CD14-positive monocyte (primary cell): ENCODE measurements around the gene MTF1. TPM values are rescaled to one million over a fixed set of nuclear protein-coding genes. Genes with fewer than 3 reads are reported as not detected.
A peak's percentile ranks its signal among the peaks of the same experiment; 100 is the strongest.

Source experiments
- DNase-seq, 3 donors: peaks; one replicate each; pipeline ENCODE4 v3.0.0-alpha.2; 2011 to 2022
- H2AFZ ChIP-seq: 2 replicates; pipeline ENCODE4 v1.6.0; 2012; ENCODE audit warnings: mild to moderate bottlenecking, low read depth, low read length, inconsistent platforms; ENCODE audit not compliant: insufficient read depth, poor library complexity, severe bottlenecking
- H3K27ac ChIP-seq, 2 donors: 1 replicate in 1 of 2; 2 replicates in 1 of 2; pipeline ENCODE4 v1.5.1; 2012 to 2013; ENCODE audit warnings: low read length in 2 of 2, control low read depth in 1 of 2, inconsistent platforms in 1 of 2, low read depth in 1 of 2, mild to moderate bottlenecking in 1 of 2
- H3K27me3 ChIP-seq, 2 donors: one replicate each; pipeline versions ENCODE4 v1.6.0 to v1.6.1; 2011 to 2013; ENCODE audit warnings: low read length in 2 of 2; ENCODE audit not compliant: control insufficient read depth in 2 of 2, insufficient read depth in 2 of 2
- H3K36me3 ChIP-seq, 2 donors: replicated peaks in 1 of 2; 1 replicate in 1 of 2; 2 replicates in 1 of 2; pipeline versions ENCODE4 v1.5.1 to v1.6.1; 2012 to 2013; ENCODE audit warnings: low read length in 2 of 2, control low read depth in 1 of 2, inconsistent platforms in 1 of 2, mild to moderate bottlenecking in 1 of 2; ENCODE audit not compliant: insufficient read depth in 2 of 2, control insufficient read depth in 1 of 2
- H3K4me1 ChIP-seq, 2 donors: 1 replicate in 1 of 2; 2 replicates in 1 of 2; pipeline versions ENCODE4 v1.5.1 to v1.6.1; 2012 to 2013; ENCODE audit warnings: low read length in 2 of 2, control low read depth in 1 of 2, inconsistent platforms in 1 of 2, mild to moderate bottlenecking in 1 of 2, moderate library complexity in 1 of 2; ENCODE audit not compliant: insufficient read depth in 2 of 2, control insufficient read depth in 1 of 2
- H3K4me2 ChIP-seq: replicated peaks from 2 replicates; pipeline ENCODE3; 2012; ENCODE audit warnings: low read length, moderate library complexity, mild to moderate bottlenecking; ENCODE audit not compliant: poor library complexity, severe bottlenecking; ENCODE audit errors: extremely low read depth
- H3K4me3 ChIP-seq, 3 experiments: fragments of 200-600 bp in 1 of 3; sonication (generic) in 1 of 3; replicated peaks in 1 of 3; 1 replicate in 2 of 3; 2 replicates in 1 of 3; pipeline ENCODE4 v1.5.1; 2011 to 2013; ENCODE audit warnings: low read length in 3 of 3, mild to moderate bottlenecking in 3 of 3, control low read depth in 2 of 3, low read depth in 2 of 3, inconsistent platforms in 1 of 3, moderate library complexity in 1 of 3
- H3K79me2 ChIP-seq: 2 replicates; pipeline ENCODE4 v1.6.0; 2012; ENCODE audit warnings: mild to moderate bottlenecking, control low read depth, inconsistent platforms, low read length, moderate library complexity; ENCODE audit not compliant: insufficient read depth
- H3K9ac ChIP-seq: 2 replicates; pipeline ENCODE4 v1.6.0; 2017; ENCODE audit warnings: low read length, mild to moderate bottlenecking; ENCODE audit not compliant: insufficient read depth, poor library complexity, severe bottlenecking
- H3K9me3 ChIP-seq, 2 donors: replicated peaks in 1 of 2; 1 replicate in 1 of 2; 2 replicates in 1 of 2; pipeline versions ENCODE4 v1.5.1 to v1.6.1; 2012 to 2013; ENCODE audit warnings: low read length in 2 of 2, control low read depth in 1 of 2; ENCODE audit not compliant: control insufficient read depth in 1 of 2, insufficient read depth in 1 of 2
- H4K20me1 ChIP-seq: 2 replicates; pipeline ENCODE4 v1.6.0; 2012; ENCODE audit warnings: mild to moderate bottlenecking, low read length, control low read depth, moderate library complexity; ENCODE audit not compliant: insufficient read depth
- H3K27ac Mint-ChIP-seq, 7 donors: one replicate each; pipeline ENCODE4 v1.8.0; 2020; ENCODE audit warnings: mild to moderate bottlenecking in 7 of 7, mixed read lengths in 7 of 7, moderate library complexity in 6 of 7, inconsistent platforms in 2 of 7
- H3K27me3 Mint-ChIP-seq, 3 donors: one replicate each; pipeline ENCODE4 v1.8.0; 2021 to 2022; ENCODE audit warnings: low read depth in 3 of 3, mild to moderate bottlenecking in 3 of 3, mixed read lengths in 3 of 3, moderate library complexity in 3 of 3, inconsistent platforms in 1 of 3
- H3K36me3 Mint-ChIP-seq, 2 donors: one replicate each; pipeline ENCODE4 v1.8.0; 2020; ENCODE audit warnings: mixed read lengths in 2 of 2, inconsistent platforms in 1 of 2, mild to moderate bottlenecking in 1 of 2
- H3K4me1 Mint-ChIP-seq: one replicate; pipeline ENCODE4 v1.8.0; 2020; ENCODE audit warnings: mild to moderate bottlenecking, mixed read lengths
- H3K4me3 Mint-ChIP-seq, 2 donors: one replicate each; pipeline ENCODE4 v1.8.0; 2020; ENCODE audit warnings: mild to moderate bottlenecking in 2 of 2, mixed read lengths in 2 of 2, moderate library complexity in 1 of 2
- H3K9me3 Mint-ChIP-seq, 7 donors: one replicate each; pipeline ENCODE4 v1.8.0; 2020 to 2022; ENCODE audit warnings: mixed read lengths in 7 of 7, mild to moderate bottlenecking in 6 of 7, moderate library complexity in 6 of 7, inconsistent platforms in 2 of 7
- WGBS: methylation state at CpG from one replicate; pipeline ENCODE4 v1.1.5; 2013; ENCODE audit warnings: missing lambda C conversion rate; ENCODE audit not compliant: insufficient coverage; 5-methylcytosine and 5-hydroxymethylcytosine counted together
- intact Hi-C, 2 donors: fragments of 100-400 bp; cut with micrococcal nuclease; formaldehyde crosslinking; loops; one replicate each; pipeline versions ENCODE4 v1.15.0 to v1.15.1; 2023
- polyA plus RNA-seq, 3 donors: library from polyadenylated mRNA; depleted of rRNA in 1 of 3; unstranded in 2 of 3; stranded (reverse) in 1 of 3; fragments of 300-500 nt in 2 of 3; fragments of >200 nt in 1 of 3; fragmentation: Illumina TruSeq in 2 of 3; gene quantifications; 1 replicate in 2 of 3; 2 replicates in 1 of 3; pipeline ENCODE4 v1.2.3, GENCODE V29; 2012 to 2021
- TF ChIP-seq, protein P1 (sequence below): fragments of 200-600 bp; IDR thresholded peaks from one replicate; pipeline ENCODE4 v1.8.0; 2022; ENCODE audit warnings: antibody characterized with exemption, mild to moderate bottlenecking

MTF1 gene
- polyA plus RNA-seq, 3 donors = 17.1 to 41.0 (median 29.6) TPM

- H4K20me1 ChIP-seq = peaks cover 71% of the 10 kb centered on the region
- Mint-ChIP-seq H3K27ac (peak overlapping the region; percentile 81 to 95 (median 87)), H3K4me3 (peak overlapping the region; percentile 80 to 81), H3K27me3 (no peaks in the 10 kb centered on the region), H3K9me3 (peaks cover 0 to 1% (median 0%) of the 10 kb centered on the region in 7 donors), H3K4me1 (peaks cover 37% of the 10 kb centered on the region), H3K36me3 (peaks cover 48 to 60% of the 10 kb centered on the region in 2 donors)
- H3K27ac ChIP-seq = peak overlapping the region; percentile 47 to 95
- TF ChIP-seq, protein P1, sequence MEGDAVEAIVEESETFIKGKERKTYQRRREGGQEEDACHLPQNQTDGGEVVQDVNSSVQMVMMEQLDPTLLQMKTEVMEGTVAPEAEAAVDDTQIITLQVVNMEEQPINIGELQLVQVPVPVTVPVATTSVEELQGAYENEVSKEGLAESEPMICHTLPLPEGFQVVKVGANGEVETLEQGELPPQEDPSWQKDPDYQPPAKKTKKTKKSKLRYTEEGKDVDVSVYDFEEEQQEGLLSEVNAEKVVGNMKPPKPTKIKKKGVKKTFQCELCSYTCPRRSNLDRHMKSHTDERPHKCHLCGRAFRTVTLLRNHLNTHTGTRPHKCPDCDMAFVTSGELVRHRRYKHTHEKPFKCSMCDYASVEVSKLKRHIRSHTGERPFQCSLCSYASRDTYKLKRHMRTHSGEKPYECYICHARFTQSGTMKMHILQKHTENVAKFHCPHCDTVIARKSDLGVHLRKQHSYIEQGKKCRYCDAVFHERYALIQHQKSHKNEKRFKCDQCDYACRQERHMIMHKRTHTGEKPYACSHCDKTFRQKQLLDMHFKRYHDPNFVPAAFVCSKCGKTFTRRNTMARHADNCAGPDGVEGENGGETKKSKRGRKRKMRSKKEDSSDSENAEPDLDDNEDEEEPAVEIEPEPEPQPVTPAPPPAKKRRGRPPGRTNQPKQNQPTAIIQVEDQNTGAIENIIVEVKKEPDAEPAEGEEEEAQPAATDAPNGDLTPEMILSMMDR = no peak
- H3K4me3 ChIP-seq = peak overlapping the region; percentile 56 to 94 (median 92)
- 17% methylated on average over 4 of the region's 9 CpGs for WGBS
- no peak for DNase-seq
- H2AFZ ChIP-seq = peak overlapping the region; percentile 82
- peak overlapping the region; percentile 96 for H3K4me2 ChIP-seq
- no peaks in the 10 kb centered on the region for H3K27me3 ChIP-seq
- peaks cover 18 to 45% of the 10 kb centered on the region in 2 donors for H3K4me1 ChIP-seq
- no peaks in the 10 kb centered on the region for H3K9me3 ChIP-seq
- peaks cover 59% of the 10 kb centered on the region for H3K79me2 ChIP-seq
- intact Hi-C loops = loop anchor here (1.0 to 10.0 kb wide), 3 partner anchors 53 to 178 kb away; partner anchors contain the start of gene CDCA8 (in 2 of the 2)
- H3K36me3 ChIP-seq = peaks cover 39 to 53% of the 10 kb centered on the region in 2 donors
- H3K9ac ChIP-seq = peak overlapping the region; percentile 92
Observed at GRCh38 chr1:37807220-37807554, 52.2 kb downstream of the MTF1 start.

DNA sequence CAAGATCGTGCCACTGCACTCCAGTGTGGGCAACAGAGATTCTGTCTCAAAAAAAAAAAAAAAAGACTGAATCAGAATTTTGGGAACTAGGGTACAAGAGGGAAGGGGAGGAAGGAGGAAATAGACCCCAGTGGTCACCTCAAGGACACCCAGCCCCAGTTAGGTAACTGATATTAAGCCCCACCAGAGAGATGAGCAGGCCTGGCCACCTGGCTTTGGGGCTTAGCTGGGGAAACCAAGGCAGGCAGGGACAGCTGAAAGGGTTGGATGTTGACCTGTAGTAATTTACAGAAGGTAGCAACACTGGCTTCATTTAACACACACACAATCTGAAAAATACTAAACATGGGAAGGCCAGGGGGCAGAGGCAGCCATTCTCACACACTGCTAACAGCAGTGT, 57.0 kb downstream of the MTF1 start:
- Histone ChIP-seq H3K4me3 (no peak overlapping the region), H4K20me1 (peaks cover 40% of the 10 kb centered on the region), H3K27ac (no peak overlapping the region), H3K36me3 (peaks cover 47 to 75% of the 10 kb centered on the region in 2 donors), H3K79me2 (peaks cover 28% of the 10 kb centered on the region), H3K9me3 (no peaks in the 10 kb centered on the region), H3K9ac (no peak overlapping the region), H3K4me2 (no peak overlapping the region), H3K27me3 (no peaks in the 10 kb centered on the region), H3K4me1 (peaks cover 8 to 10% of the 10 kb centered on the region in 2 donors), H2AFZ (no peak overlapping the region)
- no peak for DNase-seq
- H3K4me3 Mint-ChIP-seq = no peak overlapping the region
- H3K27me3 Mint-ChIP-seq = no peaks in the 10 kb centered on the region
- H3K4me1 Mint-ChIP-seq = peaks cover 12% of the 10 kb centered on the region
- WGBS = no CpG with 5 or more reads among the region's 1 CpG
- H3K9me3 Mint-ChIP-seq = peaks cover 0 to 1% (median 0%) of the 10 kb centered on the region in 7 donors
- intact Hi-C loops = loop anchor here in 1 of 2 donors (10.0 kb wide), 1 partner anchor 182 kb away; no protein-coding TSS in a partner anchor
- peak overlapping the region in 1 of 7 donors; percentile 42 for H3K27ac Mint-ChIP-seq
- TF ChIP-seq, protein P1 = no peak
- H3K36me3 Mint-ChIP-seq = peaks cover 57 to 69% of the 10 kb centered on the region in 2 donors
